OCI-LY1 (cell line): ENCODE data around the gene STK11IP.

Experiments used
- CTCF ChIP-seq: fragments of 200-600 bp; sonication (generic), shearing (Covaris generic); IDR thresholded peaks from 2 replicates; pipeline ENCODE4 v1.5.1; 2017; ENCODE audit warnings: mild to moderate bottlenecking, antibody characterized with exemption, low read length, moderate library complexity, mixed read lengths
- EZH2 ChIP-seq: fragments of 200-600 bp; sonication (generic), shearing (Covaris generic); IDR thresholded peaks from 2 replicates; pipeline ENCODE4 v1.8.0; 2017; ENCODE audit warnings: borderline replicate concordance, mixed run types, mild to moderate bottlenecking, antibody characterized with exemption, low read length, moderate library complexity, mixed read lengths

- TF ChIP-seq CTCF (no peak), EZH2 (no peak)
These were observed 68.3 kb downstream of the STK11IP start for GRCh38 chr2:219665926-219666325.
